NK-92 (cell line): ENCODE data around the gene NMUR1.

Source experiments
- DNase-seq: peaks from one replicate; lab custom pipeline; 2025; ENCODE audit not compliant: unreplicated experiment; lab: John Stamatoyannopoulos, UW

NMUR1 gene

DNA sequence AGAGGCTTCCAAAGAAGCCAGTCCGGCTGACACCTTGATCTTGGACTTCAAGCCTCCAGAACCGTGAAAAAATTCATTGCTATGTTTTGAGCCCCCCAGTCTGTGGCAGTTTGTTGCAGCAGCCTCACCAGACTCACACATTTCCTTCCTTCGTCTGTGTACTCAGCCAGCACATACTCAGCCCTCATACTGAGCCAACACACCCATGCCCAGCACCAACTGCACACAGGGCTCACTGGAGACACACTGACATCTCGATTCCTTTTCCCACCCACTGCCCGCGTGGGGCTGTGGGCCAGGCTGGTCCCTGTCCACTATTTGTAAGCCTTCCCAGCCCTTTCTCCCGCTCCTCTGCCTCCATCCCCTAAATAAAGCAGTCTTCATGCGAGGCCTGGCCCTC lies 24.1 kb upstream of the NMUR1 start:
- no peak for DNase-seq

DNA sequence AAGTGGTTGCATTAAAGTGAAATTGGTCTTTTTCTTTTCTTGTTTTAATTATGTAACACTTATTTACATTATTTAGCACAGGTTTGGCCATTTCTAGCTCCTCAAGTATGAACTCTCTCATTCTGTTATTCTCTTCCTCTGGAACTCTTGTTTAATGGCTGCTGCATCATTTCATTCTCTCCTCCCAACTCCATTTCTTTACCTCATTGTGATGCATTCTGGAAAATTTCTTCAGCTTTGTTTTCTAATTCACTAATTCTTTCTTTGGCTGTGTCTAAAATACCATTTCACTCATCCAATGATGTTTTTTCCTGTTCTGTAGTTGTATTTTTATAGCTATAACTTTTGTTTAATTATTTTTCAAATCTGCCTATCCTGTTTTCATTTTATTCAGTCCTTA lies 22.5 kb upstream of the NMUR1 start:
- DNase-seq: no peak

DNA sequence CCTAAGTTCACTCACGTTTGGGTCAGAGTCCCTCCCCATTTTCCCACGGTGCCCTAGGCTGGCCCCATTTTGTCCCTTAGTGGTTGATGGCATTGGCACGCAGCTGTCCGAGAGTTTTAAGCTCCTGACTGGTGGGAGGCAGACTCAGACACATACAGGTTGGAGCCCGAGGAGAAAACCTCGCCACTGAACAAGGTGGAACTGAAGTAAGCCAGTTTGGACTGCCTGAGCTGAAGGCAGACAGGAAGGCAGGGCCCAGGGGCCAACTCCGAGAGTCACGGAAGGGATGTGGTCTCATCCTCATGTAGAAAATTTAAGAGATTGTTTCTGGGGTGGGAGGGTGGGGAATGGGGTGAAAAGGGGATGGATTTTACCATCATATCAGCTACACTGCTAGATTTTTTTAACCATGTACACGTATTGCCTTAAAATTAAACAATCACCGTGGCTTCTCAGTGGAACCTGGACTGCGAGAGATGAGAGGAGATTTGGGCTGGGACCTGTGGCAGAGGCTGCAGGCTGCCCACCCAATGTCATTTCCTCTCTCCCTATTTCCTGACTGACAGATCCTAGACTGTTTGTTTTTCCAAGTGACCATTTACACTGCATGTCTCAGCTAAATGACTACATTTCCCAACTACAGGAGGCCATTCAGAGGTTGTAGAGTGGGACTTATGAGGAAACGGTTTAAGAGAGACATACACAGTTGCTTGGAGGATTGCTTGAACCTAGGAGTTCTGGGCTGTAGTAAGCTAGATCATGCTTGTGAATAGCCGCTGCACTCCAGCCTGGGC lies 19.4 kb upstream of the NMUR1 start:
- DNase-seq: no peak

DNA sequence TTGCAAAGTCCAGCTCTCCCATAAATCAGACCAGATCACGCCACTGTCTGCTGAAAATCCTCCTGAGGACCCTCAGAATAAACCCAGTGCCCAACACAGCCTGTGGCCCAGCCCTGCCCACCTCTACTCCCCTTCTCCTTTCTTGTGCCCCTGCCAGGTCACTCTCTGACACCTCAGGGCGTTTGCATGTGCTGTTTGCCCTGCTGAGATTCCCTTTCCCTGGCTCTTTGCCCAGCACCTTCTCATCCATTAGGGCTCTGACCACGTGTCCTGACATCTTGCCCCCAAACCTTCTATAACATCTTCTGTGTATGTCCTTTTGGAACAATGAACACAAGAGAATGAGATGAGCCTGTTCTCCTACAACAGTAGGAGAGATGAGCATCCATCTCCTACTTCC lies 18.5 kb upstream of the NMUR1 start:
- DNase-seq: no peak

DNA sequence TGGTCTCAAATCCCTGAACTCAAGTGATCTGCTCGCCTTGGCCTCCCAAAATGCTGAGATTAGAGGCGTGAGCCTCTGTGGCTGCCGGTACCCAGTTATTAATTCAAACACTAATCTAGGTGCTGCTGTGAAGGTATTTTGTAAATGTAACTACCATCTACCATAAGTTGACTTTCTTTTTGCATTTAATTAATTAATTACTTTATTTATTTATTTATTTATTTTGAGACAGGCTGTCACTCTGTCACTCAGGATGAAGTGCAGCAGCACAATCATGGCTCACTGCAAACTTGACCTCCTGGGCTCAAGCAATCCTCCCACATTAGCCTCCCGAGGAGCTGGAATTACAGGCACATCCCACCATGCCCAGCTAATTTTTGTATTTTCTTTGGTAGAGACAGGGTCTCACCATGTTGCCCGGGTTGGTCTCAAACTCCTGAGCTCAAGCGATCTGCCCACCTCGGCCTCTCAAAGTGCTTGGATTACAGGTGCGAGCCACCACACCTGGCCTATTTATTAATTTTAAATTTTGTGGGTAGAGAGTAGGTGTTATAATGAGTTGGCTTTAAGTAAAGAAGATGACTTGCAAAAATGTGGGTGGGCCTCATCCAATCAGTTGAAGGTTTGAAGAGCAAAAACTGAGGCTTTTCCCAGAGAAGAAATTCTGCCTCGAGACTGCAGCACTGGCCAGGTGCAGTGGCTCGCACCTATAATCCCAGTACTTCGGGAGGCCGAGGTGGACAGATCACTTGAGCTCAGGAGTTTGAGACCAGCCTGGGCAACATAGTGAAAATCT lies 17.3 kb upstream of the NMUR1 start:
- DNase-seq: no peak

DNA sequence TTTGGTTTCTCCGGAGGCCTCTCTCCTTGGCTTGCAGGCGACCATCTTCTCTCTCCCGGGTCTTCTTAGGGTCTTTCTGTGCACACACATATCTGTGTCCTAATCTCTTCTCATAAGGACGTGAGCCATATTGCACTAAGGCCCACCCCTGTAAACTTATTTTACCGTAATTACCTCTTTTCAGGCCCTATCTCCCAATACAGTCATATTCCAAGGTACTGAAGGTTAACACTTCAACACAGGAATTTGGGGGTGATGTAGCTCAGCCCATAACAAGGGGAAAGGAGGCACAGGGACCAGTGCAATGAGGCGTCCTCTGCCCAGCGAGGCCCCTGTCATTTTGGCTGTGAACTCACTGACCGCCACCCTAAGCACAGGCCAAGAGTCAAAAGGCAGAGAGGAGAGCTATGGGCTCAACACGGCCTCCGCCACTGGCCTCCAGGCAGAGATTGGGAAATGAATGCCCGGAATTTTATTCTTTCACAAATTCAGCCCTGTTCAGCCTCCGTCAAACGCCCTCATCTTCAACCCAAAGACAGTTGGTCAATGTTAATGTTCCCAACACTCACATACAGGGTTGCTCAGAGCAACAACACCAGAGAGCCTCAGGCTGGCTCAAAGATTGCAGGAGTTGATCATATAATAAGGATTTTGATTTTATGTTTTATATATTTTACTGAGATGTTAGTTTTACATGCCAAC lies 15.9 kb upstream of the NMUR1 start:
- no peak for DNase-seq

DNA sequence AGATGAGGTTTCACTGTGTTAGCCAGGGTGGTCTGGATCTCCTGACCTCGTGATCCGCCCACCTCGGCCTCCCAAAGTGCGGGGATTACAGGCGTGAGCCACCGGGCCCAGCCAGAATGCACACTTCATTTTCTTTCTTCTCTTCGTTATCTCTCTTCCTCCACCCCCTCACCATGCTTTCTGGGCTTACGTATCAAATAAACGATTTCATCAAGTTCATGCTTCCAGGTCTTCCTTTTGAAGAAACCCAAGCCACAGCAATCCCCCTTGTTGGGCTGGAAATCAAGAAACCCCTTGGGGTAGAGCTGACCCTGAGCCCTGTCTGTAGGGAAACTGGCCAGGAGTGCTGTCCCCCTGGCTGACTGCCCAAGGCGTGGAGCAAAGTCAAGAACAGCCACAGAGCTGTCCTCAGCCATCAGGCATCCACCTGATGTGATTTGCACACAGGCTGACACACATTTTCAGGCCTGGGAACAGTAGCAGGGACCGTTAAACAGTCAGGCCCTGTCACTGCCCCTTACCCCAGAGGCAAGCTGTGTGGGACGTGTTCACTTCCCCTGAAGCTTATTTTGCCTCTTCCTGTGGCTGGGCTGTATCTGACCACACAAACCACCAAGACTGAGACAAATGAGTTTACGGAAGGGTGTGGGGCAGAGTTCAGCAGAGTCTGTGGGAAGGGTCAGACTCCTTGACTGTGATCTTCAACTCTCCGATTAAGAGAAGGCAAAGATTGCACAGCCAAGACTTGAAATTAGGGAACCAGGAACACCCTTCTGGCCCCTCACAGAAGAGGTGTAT lies 15.1 kb upstream of the NMUR1 start:
- no peak for DNase-seq

DNA sequence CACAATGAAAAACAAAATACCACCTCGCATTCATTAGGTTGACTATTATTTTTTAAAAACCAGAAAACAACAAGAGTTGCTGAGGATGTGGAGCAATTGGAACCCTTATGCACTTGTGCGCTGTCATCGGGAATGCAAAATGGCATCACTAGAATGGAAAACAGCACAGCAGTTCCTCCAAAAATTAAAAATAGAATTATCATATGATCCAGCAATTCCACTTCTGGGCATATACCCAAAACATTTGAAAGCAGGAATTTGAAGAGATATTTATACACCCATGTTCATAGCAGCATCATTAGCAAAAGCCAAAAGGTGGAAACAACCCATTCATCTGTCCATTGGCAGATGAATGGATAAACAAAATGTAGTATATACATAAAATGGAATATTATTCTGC lies 11.9 kb upstream of the NMUR1 start:
- DNase-seq: no peak

DNA sequence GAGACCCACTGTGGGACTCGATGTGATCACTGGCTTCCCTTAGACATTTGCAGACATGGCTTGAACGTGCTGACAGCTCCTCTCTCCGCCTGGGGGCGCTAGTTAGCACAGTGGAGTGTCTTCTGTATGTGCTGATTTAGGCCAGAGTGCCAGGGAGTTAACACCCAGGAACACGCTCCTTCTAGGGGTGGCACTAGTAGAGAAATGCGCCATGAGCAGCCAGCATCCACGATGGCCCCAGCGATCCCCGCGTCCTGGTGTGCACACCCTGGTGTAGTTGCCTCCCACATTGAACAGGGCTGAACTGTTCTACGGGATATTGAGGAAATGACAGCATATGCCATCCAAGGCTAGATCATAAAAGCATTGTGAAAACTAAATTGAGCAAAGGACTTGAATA lies 11.4 kb upstream of the NMUR1 start:
- no peak for DNase-seq

DNA sequence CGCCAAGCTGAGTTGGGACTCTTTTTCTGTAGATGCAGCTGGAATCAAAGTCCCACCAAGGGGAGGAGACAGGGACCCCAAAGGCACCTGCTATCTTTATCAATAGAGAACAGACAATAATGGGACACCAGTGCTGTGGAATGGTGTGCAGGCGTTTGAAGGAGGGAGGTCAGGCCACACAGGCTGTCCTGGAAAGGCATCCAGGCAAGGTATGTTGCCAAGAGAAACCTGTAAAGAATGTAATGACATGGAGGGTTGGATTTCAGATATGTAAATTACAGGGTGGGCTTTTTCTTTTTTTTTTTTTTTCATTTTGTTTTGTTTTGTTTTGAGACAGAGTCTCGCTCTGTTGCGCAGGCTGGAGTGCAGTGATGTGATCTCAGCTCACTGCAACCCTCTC lies 9.7 kb upstream of the NMUR1 start:
- no peak for DNase-seq

DNA sequence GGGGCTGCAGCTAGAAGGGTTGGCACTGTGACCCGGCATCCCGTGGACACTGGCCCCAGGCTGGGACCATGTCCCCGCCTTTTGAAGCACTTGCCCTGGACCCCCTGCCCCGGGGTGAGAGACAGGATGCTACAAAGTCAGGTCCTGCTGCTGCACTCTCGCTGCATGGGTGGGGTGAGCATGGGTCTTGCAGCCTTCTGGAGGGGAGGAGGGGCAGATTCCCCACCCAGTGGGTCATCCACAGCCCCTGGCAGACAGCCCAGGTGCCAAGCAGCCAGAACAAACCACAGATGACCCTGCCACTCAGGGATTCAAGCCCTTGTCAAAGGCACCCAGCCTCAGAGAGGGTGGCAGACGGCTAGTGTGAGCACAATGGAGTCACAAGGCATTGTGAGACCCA lies 5.7 kb upstream of the NMUR1 start:
- DNase-seq: no peak

DNA sequence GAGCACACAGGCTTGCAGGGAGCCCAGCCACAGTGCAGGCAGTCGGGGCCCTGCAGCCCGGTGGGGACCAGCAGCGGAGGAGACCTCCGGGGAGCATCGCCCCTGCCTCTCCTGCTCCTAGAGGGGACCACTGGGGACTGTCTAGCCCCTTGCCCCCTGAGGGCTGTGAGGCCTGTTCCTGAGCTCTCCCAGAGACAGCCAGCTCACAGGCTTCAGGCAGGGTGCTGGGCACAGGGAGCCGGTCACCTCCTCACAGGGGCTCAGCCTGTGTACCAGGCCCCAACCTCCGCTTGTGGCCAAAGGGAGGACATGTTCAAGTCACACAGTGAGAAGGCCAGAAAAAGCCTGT lies 3.5 kb upstream of the NMUR1 start:
- DNase-seq: no peak

DNA sequence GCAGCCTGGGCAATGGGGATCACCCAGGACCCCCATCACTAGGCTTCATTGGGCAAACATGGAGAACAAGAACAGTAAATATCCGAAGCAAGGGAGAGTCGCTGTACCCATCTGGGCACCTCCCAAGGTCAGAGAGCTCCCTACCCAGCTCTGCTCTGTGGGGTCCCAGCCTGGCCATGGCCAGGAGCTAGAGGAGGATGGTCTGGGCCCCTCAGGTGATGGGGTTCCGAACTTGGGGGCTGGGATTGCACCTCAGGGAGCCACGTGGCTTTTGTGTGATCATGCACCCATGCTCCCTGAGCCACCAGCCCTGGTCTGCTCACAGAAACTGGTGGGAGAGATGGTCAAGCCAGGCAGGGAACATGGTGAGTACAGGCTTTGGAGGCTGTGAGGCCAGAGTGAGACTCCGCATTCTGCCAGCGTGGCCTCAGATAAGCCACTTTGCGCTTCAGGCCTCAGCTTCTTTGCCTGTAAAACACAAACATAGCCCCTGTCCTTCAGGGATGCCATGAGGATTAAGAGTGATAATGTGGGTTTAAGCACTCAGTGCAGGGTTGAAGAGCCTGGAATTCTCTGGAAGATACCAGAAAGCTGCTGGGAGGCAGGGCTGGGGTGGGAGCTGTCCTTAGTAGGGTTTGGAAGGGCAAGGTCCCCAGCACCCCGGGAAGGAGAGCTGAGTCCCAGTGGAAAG lies 3.0 kb upstream of the NMUR1 start:
- DNase-seq: no peak

DNA sequence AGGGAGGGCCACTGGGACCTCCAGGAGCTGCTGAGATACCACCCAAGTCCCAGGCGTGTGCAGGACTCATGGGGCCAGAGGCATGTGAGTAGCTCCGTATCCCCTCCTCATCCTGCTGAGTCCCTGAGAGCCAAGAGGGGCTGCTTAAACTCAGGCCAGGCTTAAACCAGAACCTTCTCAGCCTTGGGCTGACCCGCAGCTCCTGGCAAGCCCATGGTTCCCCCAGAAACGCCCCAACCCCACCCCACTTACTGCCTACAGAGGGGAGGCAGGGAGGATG lies 2.5 kb upstream of the NMUR1 start:
- no peak for DNase-seq

DNA sequence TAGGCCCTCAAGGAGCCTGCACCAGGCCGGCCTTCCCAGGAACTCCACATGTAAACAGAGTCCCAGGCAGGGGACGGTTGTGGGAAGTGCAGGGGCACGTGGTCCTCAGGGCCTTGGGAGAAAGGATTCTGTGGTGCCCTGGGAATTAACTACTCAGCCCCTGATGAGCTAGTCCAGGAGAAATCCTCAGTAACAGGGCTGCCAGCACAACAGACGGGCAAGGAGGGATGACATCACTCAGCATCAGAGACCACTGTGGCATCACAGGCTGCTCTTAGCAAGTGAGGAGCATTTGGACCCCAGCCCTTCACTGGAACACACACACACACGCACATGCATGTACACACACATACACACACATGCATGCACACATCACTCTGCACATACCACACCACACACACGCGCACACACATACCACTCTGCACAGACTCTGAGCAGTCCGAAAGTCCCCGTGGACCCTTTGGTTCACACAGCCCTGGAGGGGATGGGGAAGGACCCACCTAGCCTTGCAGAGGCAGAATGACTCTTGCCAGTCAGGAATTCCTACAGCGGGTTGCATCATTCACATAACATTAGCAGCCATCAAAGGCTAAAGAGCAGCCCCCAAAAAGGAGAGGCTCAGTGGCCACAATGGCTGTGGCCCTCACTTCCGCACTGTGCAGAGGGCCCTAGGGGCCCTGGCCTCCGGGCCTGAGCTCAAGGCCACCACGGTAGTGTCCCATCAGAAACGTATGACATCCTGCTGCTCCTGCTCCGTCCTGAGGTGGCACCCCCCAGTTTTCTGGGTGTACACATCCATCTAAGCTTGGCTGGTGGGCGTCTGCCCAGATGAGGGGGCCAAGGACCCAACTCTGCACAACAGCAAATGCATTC lies 1.9 kb upstream of the NMUR1 start:
- no peak for DNase-seq

DNA sequence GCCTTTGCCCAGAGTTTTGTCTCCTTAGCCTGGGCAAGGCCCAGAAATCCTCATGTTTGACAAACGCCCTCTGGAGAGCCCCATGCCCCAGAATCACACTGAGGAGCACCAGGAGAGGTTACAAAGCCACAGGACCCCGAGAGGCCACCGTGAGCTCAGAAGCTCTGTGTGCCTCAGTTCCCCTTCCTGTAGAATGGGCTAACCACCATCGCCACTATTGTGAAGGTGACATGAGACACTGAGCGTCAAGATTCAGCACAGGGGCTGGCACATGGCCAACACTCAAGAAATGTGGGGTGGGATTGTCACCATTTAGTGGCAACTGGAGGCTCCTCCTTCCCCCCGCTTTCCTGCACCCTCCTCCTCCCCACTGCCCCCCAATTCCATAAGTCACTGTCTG lies 1.2 kb upstream of the NMUR1 start:
- DNase-seq: no peak

DNA sequence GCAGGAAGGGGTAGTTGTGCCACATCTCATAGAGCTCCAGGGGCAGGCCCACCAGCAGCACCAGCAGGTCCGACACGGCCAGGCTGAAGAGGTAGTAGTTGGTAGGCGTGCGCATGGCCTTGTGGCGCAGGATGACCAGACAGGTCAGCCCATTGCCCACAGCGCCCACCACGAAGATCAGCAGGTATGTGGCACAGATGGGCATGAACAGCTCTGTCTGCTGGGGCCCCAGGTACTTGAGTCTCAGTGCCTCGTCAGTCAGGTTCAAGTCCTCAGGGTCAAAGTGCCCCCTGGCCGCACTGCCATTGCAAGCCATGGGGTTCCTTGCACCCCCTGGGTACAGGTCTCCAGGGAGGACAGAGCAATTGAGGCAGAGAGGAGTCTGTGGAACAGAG lies 1.6 kb downstream of the NMUR1 start:
- DNase-seq: no peak

DNA sequence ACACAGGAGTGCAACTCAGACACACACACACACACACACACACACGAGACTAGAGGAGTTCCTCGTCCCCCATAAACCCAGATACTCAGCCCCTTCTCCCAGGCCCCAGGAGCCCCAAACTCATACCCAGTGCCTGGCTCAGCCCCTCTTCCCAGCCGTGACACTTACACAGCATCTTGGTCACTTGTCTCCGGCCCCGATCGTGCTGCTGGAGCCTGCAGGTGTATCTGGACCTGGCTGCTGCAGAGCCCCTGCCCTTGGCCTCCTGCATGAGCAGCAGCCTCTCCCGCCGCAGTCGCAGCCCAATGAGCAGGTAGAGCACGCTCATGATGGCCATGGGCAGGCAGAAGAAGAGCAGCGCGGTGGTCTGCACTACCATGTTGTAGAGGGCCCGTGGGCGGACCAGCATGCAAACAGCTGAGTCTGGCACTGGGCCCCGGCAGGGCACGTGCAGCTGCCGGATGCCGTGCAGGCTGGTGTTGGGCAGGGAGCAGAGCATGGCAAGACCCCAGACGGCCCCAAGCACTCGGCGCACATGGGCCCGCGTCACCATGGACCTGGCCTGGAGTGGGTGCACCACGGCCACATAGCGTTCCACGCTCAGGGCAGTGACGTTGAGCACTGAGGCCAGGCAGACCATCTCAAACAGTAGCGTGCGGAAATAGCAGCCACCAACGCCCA lies 2.1 kb downstream of the NMUR1 start:
- DNase-seq: no peak

DNA sequence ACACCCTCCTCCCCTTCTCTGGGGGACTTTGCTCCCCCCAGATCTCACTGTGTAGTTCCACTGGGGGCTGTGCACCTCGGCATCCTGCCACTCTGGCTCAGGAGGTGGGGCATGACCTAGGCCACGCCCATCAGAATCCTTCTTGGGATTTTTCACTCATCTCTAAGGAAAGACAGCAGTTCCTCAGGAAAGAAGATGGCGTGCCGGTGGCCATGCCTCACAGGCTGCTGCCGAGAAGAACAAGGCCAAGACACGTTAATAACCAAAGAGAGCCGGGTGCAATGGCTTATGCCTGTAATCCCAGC lies 3.2 kb downstream of the NMUR1 start:
- no peak for DNase-seq
